Thyroid gland (tissue), 4 donors: ENCODE data around the gene C12orf43.
"Not testable (repeated sequence)": the region's sequence is repeated elsewhere in the genome, so short reads cannot be mapped to it uniquely, and the experiment has no call there.

ENCODE experiments used
- POLR2A ChIP-seq, 2 donors: fragments of 450-650 bp; IDR thresholded peaks; one replicate each; pipeline ENCODE4 v1.6.1; 2017; ENCODE audit warnings: antibody characterized with exemption in 2 of 2, mild to moderate bottlenecking in 2 of 2, moderate library complexity in 1 of 2
- TF ChIP-seq, protein P1 (sequence below), 6 experiments: fragments of 200-600 bp in 3 of 6; fragments of 450-650 bp in 3 of 6; sonication (generic) in 3 of 6; IDR thresholded peaks; one replicate each; pipeline ENCODE4 v1.5.1; 2016 to 2019; ENCODE audit warnings: antibody characterized with exemption in 6 of 6, mild to moderate bottlenecking in 2 of 6, inconsistent platforms in 1 of 6, moderate library complexity in 1 of 6

DNA sequence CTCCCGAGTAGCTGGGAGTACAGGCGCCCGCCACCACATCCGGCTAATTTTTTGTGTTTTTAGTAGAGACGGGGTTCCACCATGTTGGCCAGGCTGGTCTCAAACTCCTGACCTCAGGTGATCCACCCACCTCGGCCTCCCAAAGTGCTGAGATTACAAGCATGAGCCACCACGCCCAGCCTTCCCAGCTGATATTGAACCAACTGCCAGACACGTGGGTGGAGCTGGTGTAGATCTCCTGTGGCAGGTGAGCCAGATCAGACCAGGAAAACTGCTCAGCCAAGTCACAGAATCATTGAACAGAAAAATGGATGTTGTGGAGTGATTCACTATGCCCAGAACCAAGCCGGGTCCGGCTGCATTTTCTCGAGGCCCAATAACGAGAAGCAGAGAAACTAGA is 31.1 kb upstream of the C12orf43 start:
- TF ChIP-seq, protein P1, sequence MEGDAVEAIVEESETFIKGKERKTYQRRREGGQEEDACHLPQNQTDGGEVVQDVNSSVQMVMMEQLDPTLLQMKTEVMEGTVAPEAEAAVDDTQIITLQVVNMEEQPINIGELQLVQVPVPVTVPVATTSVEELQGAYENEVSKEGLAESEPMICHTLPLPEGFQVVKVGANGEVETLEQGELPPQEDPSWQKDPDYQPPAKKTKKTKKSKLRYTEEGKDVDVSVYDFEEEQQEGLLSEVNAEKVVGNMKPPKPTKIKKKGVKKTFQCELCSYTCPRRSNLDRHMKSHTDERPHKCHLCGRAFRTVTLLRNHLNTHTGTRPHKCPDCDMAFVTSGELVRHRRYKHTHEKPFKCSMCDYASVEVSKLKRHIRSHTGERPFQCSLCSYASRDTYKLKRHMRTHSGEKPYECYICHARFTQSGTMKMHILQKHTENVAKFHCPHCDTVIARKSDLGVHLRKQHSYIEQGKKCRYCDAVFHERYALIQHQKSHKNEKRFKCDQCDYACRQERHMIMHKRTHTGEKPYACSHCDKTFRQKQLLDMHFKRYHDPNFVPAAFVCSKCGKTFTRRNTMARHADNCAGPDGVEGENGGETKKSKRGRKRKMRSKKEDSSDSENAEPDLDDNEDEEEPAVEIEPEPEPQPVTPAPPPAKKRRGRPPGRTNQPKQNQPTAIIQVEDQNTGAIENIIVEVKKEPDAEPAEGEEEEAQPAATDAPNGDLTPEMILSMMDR (IDR thresholded peaks at IDR 0.05), result not testable (repeated sequence)
- not testable (repeated sequence) for TF ChIP-seq POLR2A (IDR thresholded peaks at IDR 0.05)
